Activated CD4-positive, CD25-positive, alpha-beta regulatory T cell treated with anti-CD3 and anti-CD28 coated beads, Interleukin-2, amount 50 U/mL, for 24 hours (primary cell): ENCODE measurements around the gene CCNE1.
A peak's percentile ranks its signal among the peaks of the same experiment; 100 is the strongest.

ENCODE experiments used
- ATAC-seq, 2 donors: fragments of 150-1000 bp; cut with Tn5 transposase; one replicate each; pipeline ENCODE4 v1.10.0; 2021; ENCODE audit warnings: mild to moderate bottlenecking in 1 of 2, moderate library complexity in 1 of 2

CCNE1 gene

GRCh38 chr19:29811125-29812079, at the start of gene CCNE1:
TSS of gene CCNE1 (plus strand) at chr19:29811991. CDS start at chr19:29812556, 565 bp downstream.
- ATAC-seq = peak; percentile 90 to 93

GRCh38 chr19:29763196-29763595, 48.6 kb upstream of the CCNE1 start:
- no peak for ATAC-seq

- no peak for ATAC-seq
Measured at GRCh38 chr19:29764361-29764760, 47.4 kb upstream of the CCNE1 start.

GRCh38 chr19:29766100-29766499, 45.7 kb upstream of the CCNE1 start:
- ATAC-seq = no peak

GRCh38 chr19:29767039-29767735, 44.6 kb upstream of the CCNE1 start:
- ATAC-seq = no peak

GRCh38 chr19:29768166-29768565, 43.6 kb upstream of the CCNE1 start:
- ATAC-seq = no peak

GRCh38 chr19:29769997-29770396, 41.8 kb upstream of the CCNE1 start:
- no peak for ATAC-seq

GRCh38 chr19:29770648-29771047, 41.1 kb upstream of the CCNE1 start:
- ATAC-seq = peak in 1 of 2 donors; percentile 7

GRCh38 chr19:29771708-29772414, 39.9 kb upstream of the CCNE1 start:
- ATAC-seq = no peak

GRCh38 chr19:29772696-29773095, 39.1 kb upstream of the CCNE1 start:
- no peak for ATAC-seq

GRCh38 chr19:29773141-29773540, 38.6 kb upstream of the CCNE1 start:
- no peak for ATAC-seq

- no peak for ATAC-seq
Measured at GRCh38 chr19:29774126-29774525, 37.7 kb upstream of the CCNE1 start.

GRCh38 chr19:29777781-29778309, 33.9 kb upstream of the CCNE1 start:
- ATAC-seq = no peak

- no peak for ATAC-seq
Measured at GRCh38 chr19:29779921-29780320, 31.9 kb upstream of the CCNE1 start.

GRCh38 chr19:29781386-29782259, 30.2 kb upstream of the CCNE1 start:
- no peak for ATAC-seq

- no peak for ATAC-seq
Measured at GRCh38 chr19:29782260-29782580, 29.6 kb upstream of the CCNE1 start.

GRCh38 chr19:29783627-29784190, 28.1 kb upstream of the CCNE1 start:
- no peak for ATAC-seq

GRCh38 chr19:29784598-29785223, 27.1 kb upstream of the CCNE1 start:
- ATAC-seq = no peak

- ATAC-seq = no peak
Measured at GRCh38 chr19:29785360-29785759, 26.4 kb upstream of the CCNE1 start.

GRCh38 chr19:29785955-29786589, 25.7 kb upstream of the CCNE1 start:
- no peak for ATAC-seq

- ATAC-seq = no peak
Measured at GRCh38 chr19:29787281-29787680, 24.5 kb upstream of the CCNE1 start.
